ENCODE measurements around the gene MUC4.

DNA sequence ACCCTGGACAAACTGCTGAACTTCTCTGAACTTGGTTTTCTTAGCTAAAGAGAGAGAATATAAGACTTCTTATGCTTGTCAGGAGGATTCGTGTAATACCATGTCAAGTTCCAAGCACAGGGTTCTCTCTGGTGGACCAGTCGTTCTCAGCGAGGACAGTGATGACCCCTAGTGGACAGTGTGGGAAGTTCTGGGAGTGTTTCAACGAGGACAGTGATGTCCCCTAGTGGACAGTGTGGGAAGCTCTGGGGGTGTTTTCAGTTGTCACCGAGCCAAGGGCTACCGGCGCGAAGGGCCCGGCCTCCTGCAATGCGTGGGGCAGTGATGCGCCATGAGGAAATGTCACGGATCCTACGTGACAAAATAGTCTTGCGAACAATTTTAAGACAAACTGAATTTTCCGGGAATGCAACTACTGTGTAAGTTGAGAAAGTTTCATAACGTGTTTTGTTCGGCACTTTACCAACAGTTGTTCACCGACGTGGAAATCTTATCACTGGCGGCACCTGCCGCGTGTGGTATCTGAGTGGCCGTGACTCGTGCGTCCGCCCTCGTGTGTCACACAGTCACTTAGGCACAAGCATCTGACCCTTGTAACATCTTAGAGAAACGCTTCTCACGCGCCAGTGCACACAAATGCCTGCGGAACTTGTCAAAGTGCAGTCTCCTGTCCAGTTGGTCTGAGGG, 39.3 kb upstream of the MUC4 start:
- TF ChIP-seq, protein P1, sequence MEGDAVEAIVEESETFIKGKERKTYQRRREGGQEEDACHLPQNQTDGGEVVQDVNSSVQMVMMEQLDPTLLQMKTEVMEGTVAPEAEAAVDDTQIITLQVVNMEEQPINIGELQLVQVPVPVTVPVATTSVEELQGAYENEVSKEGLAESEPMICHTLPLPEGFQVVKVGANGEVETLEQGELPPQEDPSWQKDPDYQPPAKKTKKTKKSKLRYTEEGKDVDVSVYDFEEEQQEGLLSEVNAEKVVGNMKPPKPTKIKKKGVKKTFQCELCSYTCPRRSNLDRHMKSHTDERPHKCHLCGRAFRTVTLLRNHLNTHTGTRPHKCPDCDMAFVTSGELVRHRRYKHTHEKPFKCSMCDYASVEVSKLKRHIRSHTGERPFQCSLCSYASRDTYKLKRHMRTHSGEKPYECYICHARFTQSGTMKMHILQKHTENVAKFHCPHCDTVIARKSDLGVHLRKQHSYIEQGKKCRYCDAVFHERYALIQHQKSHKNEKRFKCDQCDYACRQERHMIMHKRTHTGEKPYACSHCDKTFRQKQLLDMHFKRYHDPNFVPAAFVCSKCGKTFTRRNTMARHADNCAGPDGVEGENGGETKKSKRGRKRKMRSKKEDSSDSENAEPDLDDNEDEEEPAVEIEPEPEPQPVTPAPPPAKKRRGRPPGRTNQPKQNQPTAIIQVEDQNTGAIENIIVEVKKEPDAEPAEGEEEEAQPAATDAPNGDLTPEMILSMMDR (IDR thresholded peaks at IDR 0.05), result peak; percentile 100
- no peak for TF ChIP-seq POLR2A (IDR thresholded peaks at IDR 0.05)

Data from testis (tissue), 2 donors.